NCI-H1694 treated with DMSO at 0.1 percent for 48 hours (cell line): ENCODE data around the gene NSMF.

Experiments
- DNase-seq: peaks from one replicate; lab custom pipeline; 2025; lab: John Stamatoyannopoulos, UW

The NSMF gene

DNA sequence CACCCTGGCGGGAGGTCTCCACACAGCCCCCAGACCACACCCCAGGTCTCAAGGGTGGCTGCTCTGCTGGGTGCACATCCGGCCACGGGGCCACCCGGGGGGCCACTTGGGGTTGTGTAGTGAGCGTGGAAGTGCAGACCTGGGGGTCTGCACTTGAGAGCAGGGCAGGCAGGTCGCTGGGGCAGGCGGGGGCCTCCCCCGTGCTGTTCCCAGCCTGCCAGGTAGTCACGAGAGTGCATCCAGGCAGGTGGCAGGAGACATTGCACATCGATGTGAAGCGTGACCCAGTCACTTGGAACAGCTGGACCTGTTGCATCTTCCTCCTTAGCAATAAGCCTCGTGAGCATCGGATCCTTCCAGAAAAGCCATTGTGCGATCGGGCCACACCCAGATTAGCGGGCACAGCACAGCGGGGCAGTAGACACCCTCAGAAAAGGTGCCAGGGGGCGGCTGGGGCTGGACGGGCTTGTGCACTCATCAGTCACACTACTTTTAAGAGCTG lies 13.2 kb downstream of the NSMF start:
- peak; percentile 9 for DNase-seq

DNA sequence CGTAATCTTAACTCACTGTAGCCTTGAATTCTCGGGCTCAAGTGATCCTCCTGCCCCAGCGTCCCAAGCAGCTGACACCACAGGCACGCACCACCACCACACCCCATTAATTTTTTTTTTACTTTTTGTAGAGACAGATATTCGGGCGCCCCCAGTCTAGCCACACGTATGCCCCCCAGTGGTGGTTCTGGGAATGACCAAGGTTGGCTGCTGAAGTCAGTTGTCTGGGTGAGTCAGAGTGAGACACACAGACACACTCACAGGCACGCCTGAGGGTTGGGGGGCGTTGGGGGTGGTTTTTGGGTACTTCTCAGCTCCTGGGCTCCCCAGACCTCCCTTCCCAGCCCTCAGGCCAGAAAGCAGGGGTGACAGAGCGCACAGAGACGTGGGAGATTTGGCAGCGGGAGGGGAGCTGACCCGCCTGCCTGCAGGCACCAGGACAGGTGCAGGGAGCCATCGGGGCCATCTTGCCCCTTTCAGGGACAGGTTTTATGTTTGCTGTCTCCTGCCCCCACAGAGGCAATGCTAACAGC lies 13.8 kb downstream of the NSMF start:
- peak; percentile 6 for DNase-seq

DNA sequence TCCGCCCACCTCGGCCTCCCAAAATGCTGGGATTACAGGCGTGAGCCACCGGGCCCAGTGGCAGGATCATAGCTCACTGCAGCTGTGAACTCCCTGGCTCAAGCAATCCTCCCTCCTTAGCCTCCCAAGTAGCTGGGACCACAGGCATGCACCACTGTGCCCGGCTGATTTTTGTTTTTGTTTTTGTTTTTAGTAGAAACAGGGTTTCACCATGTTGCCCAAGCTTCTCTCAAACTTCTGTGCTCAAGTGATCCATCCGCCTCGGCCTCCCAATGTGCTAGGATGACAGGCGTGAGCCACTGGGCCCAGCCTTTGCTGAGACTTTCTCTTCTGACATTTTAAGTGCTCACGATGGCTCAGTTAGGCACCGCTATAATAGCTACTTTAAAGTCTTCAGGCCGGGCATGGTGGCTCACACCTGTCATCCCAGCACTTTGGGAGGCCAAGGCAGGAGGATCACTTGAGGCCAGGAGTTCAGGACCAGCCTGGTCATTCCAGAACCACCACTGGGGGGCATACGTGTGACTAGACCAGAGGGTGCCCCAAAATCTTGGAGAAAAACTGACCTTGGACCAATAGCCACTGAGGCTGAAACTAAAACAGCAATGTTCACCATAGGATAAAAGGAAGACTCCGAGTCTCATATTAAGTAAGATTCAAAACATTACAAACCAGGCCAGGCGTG lies 14.9 kb downstream of the NSMF start:
- DNase-seq = no peak

DNA sequence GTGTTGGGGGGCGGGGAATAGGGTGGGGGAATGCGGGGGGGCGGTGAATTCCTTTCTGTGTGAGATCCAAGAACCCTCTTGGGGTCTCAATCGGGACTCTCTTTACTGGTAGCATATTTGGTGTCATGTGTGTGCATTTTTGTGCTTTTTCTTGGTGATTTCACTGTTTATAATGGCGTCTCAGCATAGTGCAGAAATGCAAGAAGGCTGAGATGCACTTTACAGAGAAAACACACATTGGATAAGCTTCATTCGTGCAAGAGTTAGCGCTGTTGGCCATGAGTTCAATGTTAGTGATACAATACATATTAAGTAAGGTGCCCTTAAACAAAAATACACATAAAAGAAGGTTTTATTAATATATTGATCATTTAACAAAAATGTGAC lies 17.2 kb downstream of the NSMF start:
- no peak for DNase-seq

DNA sequence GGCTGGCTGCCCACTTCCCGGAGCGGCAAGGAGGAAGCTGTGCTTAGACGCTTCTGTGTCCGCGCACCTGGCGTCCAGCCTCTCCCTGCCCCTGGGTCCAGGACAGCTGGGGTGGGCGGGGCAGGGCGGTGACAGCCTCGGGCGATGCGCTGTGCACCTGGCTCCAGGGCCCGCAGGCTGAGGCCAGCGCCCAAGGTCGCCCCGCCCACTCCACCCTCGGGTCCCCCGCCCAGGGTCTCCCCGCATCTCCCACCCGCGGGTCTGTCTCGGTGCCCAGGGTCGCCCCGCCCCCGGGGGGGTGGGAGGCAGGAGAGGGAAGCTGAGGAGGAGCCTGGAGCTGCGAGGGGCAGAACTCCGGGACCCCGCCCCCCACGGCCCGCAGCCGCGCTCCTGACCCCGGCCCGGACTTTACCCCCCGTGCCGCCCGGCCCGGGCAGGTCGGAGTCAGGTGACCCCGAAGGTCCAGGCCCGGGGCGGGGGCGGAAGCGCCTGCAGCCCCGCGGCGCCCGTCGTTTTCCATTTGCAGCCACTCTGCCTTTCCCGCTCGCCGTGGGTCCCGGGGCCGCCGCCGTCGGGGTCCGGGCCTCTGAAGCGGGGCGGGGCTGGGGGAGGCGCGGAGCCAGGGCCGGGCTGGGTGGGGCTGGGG lies 17.7 kb downstream of the NSMF start, which contains the start of gene ENTPD8:
Gene ENTPD8 (minus strand): TSS at position 69 of the 646 bp plus-strand sequence. CDS start 3,072 bp downstream, outside the sequence.
- DNase-seq = peak; percentile 19

DNA sequence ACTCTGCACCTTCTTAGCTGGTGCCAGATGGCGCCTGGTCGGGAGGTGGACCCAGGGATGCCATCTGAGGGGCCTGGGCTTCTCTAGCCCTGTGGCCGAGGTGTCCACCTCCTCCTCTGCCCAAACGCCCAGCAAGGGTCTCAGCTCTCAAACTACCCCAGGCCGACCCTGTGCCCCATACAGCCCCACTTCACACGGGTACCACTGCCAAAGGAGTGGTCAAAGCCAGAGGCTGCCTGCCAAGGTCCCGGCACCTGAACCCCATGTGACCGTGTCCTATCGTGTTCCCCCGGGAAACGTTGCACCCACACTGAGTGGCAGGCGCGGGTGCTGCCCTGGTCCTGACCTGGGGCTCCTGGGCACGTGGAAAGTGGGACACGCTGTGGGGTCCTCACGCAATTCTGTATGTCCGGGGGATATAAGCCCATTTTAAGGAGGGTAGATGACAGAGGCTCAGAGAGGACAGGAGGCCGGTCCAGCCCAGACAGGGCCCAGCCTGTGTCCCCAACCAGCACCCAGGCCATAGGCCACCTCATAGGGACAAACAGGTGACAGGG lies 19.9 kb downstream of the NSMF start:
- no peak for DNase-seq

DNA sequence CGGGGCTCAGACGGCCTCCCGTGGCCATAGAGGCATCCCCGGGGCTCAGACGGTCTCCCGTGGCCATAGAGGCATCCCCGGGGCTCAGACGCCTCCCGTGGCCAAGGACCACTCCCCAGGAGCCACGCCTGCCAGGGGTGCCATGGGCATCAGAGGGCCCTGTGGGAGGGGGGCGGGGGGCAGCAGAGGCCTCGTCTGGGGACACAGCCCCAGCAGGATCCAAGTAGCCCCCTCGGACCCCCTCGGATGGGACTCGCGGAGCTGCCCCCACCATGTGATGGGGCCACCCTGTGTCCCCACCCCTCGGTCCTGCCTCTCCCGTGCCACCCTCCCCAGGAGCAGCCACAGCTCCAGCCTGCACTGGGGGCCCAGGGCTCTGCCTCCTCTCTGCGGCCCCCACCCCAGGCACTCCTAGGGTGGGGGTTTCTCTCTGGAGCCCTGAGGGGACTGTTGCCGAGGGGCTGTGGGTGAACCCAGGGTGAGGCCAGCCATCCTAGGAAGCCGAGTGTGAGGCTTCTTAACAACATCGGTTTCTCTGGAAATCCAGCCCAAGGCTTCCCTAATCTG lies 20.5 kb downstream of the NSMF start:
- DNase-seq = no peak

DNA sequence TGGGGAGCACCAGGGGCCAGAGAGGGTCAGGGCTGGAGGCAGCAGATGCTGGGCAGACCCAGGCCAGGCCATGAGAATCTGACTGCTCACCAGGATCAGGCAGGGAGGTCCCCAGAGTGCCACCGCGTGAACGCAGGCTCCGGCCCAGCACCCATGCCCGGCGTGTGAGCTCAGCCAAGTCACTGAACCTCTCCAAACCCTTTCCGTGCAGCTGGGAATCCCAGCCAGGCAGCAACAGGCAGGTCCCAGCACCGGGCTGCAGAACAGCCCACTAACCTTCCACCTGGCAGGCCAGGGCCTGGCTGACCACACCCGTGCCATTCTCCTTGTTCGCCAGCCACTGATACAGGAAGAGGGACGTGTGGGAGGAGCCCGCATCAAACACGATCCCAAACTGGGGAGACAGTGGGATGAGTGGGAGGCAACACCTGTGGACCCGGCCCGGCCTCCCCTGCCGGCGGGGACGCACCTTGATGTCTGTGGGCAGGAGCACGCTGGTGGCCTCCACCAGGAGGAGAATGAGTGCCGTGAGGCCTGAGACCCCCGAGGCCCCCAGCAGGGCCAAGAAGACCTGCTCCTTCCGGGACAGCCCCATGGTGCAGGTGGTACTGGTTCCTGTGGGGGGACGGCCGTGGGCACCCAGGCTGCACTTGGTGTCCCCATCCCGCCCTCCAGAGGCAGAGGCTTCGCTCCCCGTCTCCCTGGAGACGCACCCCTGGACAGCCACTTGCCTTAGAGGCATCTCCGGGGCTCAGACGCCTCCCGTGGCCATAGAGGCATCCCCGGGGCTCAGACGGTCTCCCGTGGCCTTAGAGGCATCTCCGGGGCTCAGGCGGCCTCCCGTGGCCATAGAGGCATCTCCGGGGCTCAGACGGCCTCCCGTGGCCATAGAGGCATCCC lies 21.2 kb downstream of the NSMF start:
- DNase-seq = no peak

DNA sequence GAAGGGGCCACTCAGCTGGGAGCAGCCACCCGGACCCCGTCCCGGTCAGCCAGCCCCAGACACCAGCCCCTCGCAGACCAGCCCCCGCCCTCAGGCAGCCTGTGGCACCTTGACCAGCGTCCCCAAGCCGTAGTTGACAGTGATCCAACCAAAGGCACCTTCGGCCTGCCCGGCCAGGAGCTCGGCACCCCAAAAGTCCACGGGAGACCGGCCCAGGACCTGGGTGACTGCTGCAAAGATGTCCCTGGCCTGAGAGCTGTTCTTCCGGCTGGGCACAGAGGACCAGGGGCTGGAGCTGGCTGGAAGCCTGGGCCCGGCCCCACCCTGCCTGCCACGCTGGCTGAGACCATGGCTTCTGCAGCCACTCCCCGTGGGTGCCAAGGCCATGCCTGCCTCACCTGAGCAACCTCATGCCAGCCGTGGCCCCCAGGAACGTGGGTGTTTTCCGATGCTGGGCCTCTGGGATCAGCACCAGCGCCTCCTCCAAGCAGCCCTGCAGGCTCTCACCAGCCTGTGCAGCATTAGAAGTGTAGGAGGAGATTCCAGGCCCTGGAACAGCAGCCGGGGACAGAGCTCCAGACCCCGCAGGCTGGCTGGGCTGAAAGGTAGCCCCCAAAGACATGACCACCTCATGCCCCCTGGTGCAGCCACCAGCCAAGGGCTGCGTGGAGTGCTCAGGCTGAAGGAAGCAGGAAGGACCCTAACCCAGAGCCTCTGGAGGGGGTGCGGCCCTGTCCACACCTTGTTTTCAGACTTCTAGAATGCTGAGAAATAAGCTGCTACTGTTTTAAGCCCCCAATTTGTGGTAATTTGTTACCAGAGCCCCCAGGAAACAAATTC lies 22.2 kb downstream of the NSMF start:
- DNase-seq = no peak

DNA sequence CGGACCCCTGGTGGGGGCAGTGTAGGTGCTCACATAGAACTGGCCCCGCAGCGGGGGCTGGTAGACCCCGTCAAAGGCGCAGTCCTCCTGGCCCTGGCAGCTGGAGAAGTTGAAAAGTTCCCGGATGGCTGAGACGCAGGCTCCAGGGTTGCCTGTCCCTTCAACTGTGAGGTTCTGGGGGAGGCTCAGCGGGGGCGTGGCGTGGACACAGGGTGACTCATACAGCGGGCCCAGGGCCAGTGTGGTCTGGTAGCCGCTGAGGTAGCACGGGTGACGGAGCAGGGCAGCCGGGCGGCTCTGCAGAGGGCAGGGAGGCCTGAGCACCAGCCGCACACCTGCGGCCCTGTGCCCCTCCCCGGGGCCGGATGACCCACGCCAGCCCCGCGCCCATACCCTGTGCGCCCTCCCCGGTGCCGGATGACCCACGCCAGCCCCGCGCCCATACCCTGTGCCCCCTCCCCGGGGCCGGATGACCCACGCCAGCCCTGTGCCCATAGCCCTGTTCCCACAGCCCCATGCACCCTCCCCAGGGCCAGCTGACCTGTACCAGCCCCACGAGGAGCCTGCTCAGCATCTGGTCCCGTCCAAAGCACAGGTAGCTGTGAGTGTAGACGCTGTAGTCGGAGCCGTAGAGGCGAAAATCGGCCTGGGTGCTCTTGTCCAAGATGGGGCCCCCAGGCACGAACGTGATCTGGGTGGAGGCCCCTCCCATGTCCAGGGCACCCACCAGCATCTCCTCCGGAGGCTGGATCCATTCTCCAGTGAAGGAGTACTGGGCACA lies 23.0 kb downstream of the NSMF start:
- no peak for DNase-seq

DNA sequence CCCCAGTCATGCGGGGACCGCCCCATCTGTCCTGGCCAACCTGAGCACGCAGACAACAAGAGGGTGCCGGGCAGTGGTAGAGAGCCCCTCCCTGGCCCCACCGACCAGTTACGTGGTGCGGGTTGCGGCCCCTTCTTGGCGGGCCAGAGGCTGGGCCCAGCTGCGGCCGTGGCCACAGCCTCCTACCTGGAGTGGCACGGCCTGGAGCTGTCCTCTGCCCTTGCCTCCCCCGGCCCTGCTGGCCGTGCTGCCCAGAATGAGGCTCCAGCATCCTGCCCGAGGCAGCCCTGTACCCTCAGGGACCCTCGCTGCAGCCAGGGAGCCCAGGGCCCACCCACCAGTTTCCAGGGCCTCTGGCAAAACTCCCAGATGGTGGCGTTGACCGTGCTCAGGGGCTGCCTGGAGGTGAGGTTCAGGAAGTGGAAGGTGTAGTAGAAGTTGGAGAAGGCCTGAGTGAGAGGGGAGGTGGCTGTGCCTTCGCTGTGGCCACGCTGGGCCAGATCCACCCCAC lies 23.7 kb downstream of the NSMF start:
- DNase-seq = no peak

DNA sequence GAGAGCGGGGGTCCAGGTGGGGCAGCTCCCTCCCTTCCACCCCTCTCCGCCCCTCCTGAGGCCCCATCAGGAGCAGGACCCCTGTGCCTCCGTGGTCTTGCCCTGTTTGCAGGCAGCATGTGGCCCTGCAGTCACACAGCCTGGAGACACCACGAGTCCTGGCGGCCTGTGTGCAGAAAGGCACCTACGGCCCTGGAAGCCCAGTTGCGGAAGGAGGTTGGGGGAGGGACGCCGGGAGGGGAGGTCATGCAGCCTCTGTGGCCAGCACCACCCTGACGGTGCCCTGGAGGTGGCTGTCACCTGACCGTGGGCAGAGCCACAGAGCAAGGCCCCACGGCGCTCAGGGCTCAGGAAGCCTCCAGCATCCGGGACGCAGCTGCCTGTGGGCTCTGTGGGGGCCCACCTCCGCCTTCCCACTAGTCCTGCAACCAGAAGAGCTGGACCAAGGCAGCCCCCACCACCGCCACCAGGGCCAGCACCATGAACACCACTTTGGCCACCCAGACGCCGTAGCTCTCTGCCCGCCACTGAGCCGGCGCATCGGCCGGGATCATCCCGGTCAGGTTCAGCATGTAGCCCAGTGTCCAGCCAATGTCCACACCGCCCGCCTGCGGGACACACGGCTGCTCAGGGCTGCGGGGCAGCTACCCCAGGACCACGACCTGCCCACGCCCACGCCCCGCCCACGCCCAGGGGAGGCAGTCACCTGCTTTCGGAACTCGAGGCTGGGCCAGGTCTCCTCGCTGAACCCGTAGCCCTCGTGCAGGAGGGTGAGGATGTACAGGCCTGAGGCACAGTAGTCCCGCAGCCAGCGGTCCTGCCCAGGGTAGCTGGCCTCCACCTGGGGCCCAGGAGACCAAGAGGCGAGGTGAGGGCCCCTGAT lies 24.4 kb downstream of the NSMF start:
- no peak for DNase-seq

DNA sequence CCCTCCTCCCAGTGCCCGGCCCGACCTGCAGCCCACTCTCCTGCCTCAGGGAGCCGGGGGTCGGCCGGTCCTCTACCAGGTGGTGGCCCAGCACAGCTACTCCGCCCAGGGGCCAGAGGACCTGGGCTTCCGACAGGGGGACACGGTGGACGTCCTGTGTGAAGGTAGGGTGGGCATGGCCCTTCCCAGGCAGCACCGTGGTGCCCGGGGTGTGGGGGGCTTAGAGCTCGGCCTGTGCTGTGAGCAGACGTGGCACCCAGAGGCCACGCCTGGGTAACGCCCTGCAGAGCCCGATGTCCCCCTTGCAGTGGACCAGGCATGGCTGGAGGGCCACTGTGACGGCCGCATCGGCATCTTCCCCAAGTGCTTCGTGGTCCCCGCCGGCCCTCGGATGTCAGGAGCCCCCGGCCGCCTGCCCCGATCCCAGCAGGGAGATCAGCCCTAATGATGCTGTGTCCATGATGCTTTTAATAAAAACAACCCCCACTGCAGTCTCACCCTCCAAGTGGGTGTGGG lies 25.2 kb downstream of the NSMF start:
- DNase-seq = no peak

DNA sequence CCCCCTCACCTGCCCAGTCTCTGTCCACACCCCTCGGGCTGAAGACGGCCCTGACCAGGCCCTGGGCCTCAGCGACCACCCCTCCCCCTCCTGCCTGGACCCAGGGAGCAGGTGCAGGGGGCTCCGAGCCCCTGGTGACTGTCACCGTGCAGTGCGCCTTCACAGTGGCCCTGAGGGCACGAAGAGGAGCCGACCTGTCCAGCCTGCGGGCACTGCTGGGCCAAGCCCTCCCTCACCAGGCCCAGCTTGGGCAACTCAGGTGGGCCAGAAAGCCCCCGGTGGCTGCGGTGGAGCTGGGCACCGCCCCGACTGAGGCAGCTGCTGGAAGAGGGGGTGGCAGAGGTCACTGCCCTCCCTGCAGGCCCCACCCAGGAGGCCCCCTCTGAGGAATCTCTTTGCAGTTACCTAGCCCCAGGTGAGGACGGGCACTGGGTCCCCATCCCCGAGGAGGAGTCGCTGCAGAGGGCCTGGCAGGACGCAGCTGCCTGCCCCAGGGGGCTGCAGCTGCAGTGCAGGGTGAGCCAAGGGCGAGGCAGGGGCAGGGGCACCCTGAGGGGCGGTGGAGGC lies 25.7 kb downstream of the NSMF start:
- DNase-seq = no peak

DNA sequence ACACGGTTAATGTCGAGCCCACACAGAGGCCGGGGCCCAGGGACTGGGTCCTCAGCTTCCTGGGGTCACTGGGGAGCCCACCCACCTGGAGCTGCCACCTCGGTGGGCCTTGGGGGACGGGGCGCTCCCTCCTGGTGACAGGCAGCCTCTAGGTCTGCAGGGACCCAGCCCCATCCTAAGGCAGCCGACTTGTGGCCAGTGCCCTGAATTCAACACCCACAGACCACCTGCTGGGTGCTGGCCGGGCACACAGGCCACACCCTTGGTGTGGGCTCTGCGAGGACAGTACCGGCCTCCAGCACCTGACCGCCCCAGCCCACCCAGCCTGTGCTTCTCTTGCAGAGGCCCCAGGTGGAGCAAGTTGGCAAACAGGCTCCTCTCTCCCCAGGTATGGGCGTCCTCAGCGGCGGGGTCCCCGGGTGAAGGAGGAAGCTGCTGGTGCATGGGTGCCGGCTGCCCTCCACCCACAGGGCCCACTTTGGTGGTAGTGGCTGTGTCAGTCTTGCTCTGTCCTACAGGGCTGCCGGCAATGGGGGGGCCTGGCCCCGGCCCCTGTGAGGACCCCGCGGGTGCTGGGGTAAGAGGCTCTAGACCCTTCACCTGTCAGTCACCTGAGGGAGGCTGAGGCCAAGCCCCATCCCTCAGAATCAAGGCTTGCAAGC lies 26.3 kb downstream of the NSMF start:
- DNase-seq = no peak

DNA sequence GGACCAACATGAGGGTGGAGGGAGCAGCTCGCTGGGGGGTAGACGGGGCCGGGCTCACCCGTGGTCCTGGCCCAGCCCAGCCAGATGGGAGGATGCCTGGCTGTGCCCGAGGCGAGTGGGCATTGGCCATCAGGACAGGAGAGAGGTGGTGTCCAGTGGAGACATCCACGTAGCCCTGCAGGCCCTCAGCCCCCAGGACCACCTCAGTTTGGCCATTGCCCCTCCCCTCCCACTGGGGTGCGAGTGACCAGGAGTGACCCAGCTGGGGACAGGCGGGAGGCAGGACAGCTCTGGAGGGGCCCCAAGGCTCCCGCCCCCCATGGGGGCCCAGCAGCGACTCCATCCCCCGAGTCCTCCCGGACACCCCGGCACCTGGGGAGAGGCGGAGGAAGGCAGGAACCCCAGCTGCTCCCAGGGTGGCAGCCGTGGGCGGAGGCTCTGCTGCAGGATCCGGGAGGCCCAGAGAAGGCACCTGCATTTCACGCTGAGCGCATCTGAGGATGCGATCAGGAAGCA lies 27.7 kb downstream of the NSMF start:
- no peak for DNase-seq

DNA sequence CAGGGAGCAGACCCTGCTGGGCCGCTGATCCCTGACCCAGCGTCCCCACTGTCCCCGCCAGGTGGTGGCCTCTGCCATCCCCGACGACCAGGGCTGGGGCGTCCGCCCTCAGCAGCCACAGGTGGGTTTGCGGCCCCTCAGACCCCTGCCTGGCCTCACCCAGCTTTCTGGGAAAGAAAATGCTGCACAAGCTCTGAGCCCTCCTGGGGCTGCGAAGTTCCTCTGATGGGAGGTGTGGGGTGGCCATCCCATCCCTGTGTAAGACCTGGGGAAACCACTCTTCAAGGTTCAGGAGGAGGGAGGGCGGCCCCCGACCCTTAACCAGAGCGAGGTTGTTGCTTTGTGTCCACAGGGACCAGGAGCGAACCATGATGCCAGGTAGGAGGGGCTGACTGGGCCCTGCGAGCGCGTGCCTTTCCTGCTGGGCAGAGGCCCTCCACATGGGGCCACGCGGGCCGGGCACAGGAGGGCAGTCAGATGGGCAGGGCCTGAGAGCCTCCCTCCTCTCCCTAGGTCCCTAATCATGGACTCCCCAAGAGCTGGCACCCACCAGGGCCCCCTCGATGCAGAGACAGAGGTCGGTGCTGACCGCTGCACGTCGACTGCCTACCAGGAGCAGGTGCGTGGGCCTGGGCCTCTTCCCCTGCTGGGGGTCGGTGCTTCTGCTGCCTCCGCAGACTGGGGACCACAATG lies 28.3 kb downstream of the NSMF start:
- no peak for DNase-seq
